Uterus (tissue), 4 donors: ENCODE results near the gene IL25. TPM values are rescaled to one million over a fixed set of nuclear protein-coding genes. Genes with fewer than 3 reads are reported as not detected.
"Not testable (repeated sequence)": the region's sequence is repeated elsewhere in the genome, so short reads cannot be mapped to it uniquely, and the experiment has no call there.

ENCODE experiments used
- DNase-seq, 2 donors: peaks; one replicate each; pipeline ENCODE4 v3.0.0-alpha.2; 2019 to 2020
- H3K27ac ChIP-seq, 2 donors: fragments of 200-600 bp; sonication (generic); 1 replicate in 1 of 2; 2 replicates in 1 of 2; pipeline ENCODE4 v1.5.1; 2016 to 2018
- H3K27me3 ChIP-seq, 2 donors: fragments of 200-600 bp; sonication (generic); one replicate each; pipeline ENCODE4 v1.5.1; 2018 to 2019; ENCODE audit warnings: control low read depth in 1 of 2
- H3K36me3 ChIP-seq, 2 donors: fragments of 200-600 bp; sonication (generic); one replicate each; pipeline ENCODE4 v1.5.1; 2019; ENCODE audit warnings: control low read depth in 1 of 2
- H3K4me1 ChIP-seq, 2 donors: fragments of 200-600 bp; sonication (generic); one replicate each; pipeline ENCODE4 v1.5.1; 2018 to 2019; ENCODE audit warnings: control low read depth in 1 of 2
- H3K4me3 ChIP-seq, 2 donors: fragments of 200-600 bp; sonication (generic); 1 replicate in 1 of 2; 2 replicates in 1 of 2; pipeline ENCODE4 v1.5.1; 2018 to 2019; ENCODE audit warnings: mild to moderate bottlenecking in 1 of 2
- H3K9me3 ChIP-seq, 2 donors: fragments of 200-600 bp; sonication (generic); one replicate each; pipeline ENCODE4 v1.5.1; 2019; ENCODE audit warnings: control low read depth in 1 of 2
- POLR2A ChIP-seq, 2 donors: fragments of 450-650 bp; IDR thresholded peaks; one replicate each; pipeline ENCODE4 v1.6.1; 2016; ENCODE audit warnings: antibody characterized with exemption in 2 of 2, mild to moderate bottlenecking in 1 of 2, moderate library complexity in 1 of 2
- intact Hi-C: fragments of 100-400 bp; cut with DNase I; formaldehyde crosslinking; loops from one replicate; pipeline ENCODE4 v1.15.1; 2023; ENCODE audit warnings: low total_unique reads
- total RNA-seq, 4 donors: library from RNA; depleted of rRNA in 3 of 4; stranded (reverse); fragments of >200 nt in 3 of 4; gene quantifications; one replicate each; pipeline versions ENCODE4 v1.1.0 to v1.2.4, GENCODE V29; 2014 to 2023
- TF ChIP-seq, protein P1 (sequence below), 4 experiments: fragments of 200-600 bp in 2 of 4; fragments of 450-650 bp in 2 of 4; sonication (generic) in 2 of 4; IDR thresholded peaks; one replicate each; pipeline ENCODE4 v1.5.1; 2016 to 2019; ENCODE audit warnings: antibody characterized with exemption in 4 of 4, mild to moderate bottlenecking in 2 of 4, moderate library complexity in 1 of 4
- donor health status: DM: yes; HTN: yes; CAD: no.

The IL25 gene
- total RNA-seq, 4 donors from 2014 or later: not detected

GRCh38 chr14:23415821-23416778 is 43.5 kb downstream of the IL25 start:
- intact Hi-C loops: no loop called here
- no peak for TF ChIP-seq POLR2A (IDR thresholded peaks at IDR 0.05)
- TF ChIP-seq, protein P1, sequence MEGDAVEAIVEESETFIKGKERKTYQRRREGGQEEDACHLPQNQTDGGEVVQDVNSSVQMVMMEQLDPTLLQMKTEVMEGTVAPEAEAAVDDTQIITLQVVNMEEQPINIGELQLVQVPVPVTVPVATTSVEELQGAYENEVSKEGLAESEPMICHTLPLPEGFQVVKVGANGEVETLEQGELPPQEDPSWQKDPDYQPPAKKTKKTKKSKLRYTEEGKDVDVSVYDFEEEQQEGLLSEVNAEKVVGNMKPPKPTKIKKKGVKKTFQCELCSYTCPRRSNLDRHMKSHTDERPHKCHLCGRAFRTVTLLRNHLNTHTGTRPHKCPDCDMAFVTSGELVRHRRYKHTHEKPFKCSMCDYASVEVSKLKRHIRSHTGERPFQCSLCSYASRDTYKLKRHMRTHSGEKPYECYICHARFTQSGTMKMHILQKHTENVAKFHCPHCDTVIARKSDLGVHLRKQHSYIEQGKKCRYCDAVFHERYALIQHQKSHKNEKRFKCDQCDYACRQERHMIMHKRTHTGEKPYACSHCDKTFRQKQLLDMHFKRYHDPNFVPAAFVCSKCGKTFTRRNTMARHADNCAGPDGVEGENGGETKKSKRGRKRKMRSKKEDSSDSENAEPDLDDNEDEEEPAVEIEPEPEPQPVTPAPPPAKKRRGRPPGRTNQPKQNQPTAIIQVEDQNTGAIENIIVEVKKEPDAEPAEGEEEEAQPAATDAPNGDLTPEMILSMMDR (IDR thresholded peaks at IDR 0.05): no peak
- H3K4me1 ChIP-seq: no peaks in the 10 kb centered on the region
- H3K4me3 ChIP-seq: no peak overlapping the region
- no peak for DNase-seq
- no peaks in the 10 kb centered on the region for H3K9me3 ChIP-seq
- no peak overlapping the region for H3K27ac ChIP-seq
- no peaks in the 10 kb centered on the region for H3K36me3 ChIP-seq
- no peaks in the 10 kb centered on the region for H3K27me3 ChIP-seq

DNA sequence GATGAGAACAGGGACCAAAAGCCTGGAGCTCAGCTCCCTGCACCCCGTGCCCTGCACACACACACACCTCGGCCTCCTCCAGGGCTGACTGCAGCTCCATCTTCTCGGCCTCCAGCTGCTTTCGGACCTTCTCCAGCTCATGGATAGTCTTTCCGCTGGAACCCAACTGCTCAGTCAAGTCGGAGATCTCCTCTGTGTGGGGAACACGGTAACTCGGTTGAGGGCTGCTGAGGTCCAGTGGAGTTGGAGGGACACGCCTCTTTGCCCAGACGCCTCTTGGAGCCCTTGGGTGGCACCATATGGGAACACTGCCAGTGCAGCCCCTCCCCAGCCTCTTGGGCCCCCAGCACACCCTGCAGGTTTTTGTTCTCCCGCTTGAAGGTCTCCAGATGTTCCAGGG is 44.2 kb downstream of the IL25 start:
- intact Hi-C loops: no loop called here
- no peak for TF ChIP-seq POLR2A (IDR thresholded peaks at IDR 0.05)
- TF ChIP-seq, protein P1 (IDR thresholded peaks at IDR 0.05): no peak
- Histone ChIP-seq H3K4me1 (no peaks in the 10 kb centered on the region), H3K9me3 (no peaks in the 10 kb centered on the region), H3K27me3 (no peaks in the 10 kb centered on the region), H3K4me3 (no peak overlapping the region), H3K27ac (no peak overlapping the region), H3K36me3 (no peaks in the 10 kb centered on the region)
- no peak for DNase-seq

DNA sequence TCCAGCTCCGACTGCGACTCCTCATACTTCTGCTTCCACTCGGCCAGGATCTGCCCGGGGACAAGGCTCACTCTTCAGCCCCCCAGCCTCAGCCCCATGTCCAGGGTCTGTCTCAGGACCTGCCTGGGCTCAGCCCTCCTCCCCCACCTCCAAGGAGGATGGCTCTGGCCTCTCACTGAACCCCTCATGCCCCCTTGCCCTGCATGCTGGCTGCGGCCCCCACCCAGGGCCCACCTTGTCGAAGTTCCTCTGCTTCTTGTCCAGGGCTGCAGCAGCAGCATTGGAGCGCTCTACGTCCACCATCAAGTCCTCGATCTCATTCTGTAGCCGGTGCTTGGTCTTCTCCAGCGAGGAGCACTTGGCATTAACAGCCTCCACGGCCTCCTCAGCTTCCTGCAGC is 44.7 kb downstream of the IL25 start:
- H3K4me3 ChIP-seq, H3K27ac ChIP-seq, DNase-seq, H3K4me1 ChIP-seq, H3K27me3 ChIP-seq, H3K36me3 ChIP-seq, H3K9me3 ChIP-seq, intact Hi-C loops: not testable (repeated sequence)

GRCh38 chr14:23418021-23418420 is 45.4 kb downstream of the IL25 start:
- no peak for TF ChIP-seq POLR2A (IDR thresholded peaks at IDR 0.05)
- TF ChIP-seq, protein P1 (IDR thresholded peaks at IDR 0.05): no peak
- no peaks in the 10 kb centered on the region for H3K27me3 ChIP-seq
- no peaks in the 10 kb centered on the region for H3K9me3 ChIP-seq
- no peak overlapping the region for H3K4me3 ChIP-seq
- no peak for DNase-seq
- no peak overlapping the region for H3K27ac ChIP-seq
- H3K4me1 ChIP-seq: no peaks in the 10 kb centered on the region
- no peaks in the 10 kb centered on the region for H3K36me3 ChIP-seq
- intact Hi-C loops: no loop called here

DNA sequence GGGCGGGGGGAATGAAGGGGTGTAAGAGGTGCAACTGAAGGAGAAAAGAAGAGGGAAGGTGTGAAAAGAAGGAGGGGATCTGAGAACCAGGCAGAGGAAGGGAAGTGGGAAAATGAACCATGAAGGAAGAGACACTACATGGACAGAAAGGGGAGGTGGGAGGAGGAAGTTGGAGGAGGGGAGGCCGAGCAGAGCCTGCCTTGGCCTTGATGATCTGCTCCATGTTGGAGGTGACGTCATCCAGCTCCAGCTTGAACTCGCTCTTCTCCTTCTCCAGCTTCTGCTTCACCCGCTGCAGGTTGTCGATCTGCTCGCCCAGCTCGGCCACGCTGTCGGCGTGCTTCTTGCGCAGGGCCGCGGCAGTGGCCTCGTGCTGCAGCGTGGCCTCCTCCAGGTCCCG is 47.0 kb downstream of the IL25 start:
- H3K4me3 ChIP-seq, H3K27ac ChIP-seq, H3K36me3 ChIP-seq, H3K4me1 ChIP-seq, H3K9me3 ChIP-seq, DNase-seq, H3K27me3 ChIP-seq, intact Hi-C loops: not testable (repeated sequence)

DNA sequence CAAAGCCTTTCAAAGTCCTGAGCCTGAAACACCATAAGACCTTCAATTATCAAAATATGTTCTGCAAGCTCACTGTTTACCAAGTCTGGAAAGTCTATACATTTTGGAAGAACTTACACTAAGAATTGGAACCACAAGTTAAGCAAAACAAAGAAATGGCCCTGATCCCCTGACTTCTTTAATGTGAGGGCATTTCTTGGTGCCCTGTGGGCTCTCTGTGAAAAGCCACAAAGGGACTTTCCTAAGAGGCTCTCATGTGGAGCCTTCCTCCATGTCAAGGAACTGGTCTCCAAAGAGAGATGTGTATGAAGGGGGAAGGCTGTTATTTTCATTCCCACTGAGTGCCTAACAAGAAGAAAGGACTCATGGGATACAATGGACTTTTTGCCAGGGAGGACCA is 49.0 kb downstream of the IL25 start:
- Histone ChIP-seq H3K4me3 (no peak overlapping the region), H3K9me3 (no peaks in the 10 kb centered on the region), H3K27ac (no peak overlapping the region), H3K27me3 (no peaks in the 10 kb centered on the region), H3K36me3 (no peaks in the 10 kb centered on the region), H3K4me1 (no peaks in the 10 kb centered on the region)
- no peak for DNase-seq
- TF ChIP-seq, protein P1 (IDR thresholded peaks at IDR 0.05): no peak
- no peak for TF ChIP-seq POLR2A (IDR thresholded peaks at IDR 0.05)
- intact Hi-C loops: no loop called here
